ENCODE data around the gene TAF12.
"Not testable (repeated sequence)": the region's sequence is repeated elsewhere in the genome, so short reads cannot be mapped to it uniquely, and the experiment has no call there.

The TAF12 gene, protein sequence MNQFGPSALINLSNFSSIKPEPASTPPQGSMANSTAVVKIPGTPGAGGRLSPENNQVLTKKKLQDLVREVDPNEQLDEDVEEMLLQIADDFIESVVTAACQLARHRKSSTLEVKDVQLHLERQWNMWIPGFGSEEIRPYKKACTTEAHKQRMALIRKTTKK

DNA sequence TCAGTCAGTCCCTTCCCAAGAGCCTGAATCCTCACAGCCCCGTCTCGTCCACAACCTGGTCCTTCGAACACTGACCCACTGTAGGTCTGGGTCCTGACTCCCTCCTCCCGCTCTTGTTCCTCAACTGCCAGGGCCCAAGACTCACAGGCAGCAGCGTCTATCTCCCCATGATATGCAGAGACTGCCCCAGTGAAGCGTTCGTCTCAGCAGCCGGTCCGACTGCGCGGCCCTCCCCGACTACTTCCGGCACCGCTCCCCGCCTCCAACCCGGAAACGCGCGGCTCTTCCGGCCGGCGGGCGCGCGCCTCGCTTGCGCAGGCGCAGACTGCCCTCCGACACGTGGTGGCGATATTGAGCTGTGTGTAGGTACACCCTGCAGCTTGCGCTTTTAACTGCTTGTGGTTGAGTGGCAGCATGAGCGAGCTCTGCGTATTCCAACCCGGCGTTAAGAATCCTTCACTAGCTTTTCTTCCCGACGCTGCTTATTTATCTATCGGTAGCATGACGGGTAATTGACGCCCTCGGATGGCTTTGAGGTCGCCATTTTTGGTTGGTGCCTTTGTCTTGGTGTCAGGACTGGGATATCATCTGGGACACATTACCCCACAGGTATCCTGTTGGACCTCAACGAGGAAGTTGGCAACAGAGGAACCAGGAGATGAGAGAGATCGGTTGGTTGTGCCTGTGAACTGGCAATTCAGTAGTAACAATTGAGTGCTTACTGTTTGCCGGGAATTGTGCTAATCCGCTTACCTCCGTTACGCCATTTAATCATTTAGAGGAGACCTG lies at the start of gene TAF12:
TAF12 (minus strand) TSS at position 221 of the 789 bp plus-strand sequence. CDS start 20,986 bp downstream, outside the sequence.
- peaks cover 20 to 21% of the 10 kb centered on the region in 2 donors for H3K4me1 ChIP-seq (ENCODE audit: control insufficient read depth in 2 of 2, insufficient read depth in 2 of 2, low read length in 2 of 2)

DNA sequence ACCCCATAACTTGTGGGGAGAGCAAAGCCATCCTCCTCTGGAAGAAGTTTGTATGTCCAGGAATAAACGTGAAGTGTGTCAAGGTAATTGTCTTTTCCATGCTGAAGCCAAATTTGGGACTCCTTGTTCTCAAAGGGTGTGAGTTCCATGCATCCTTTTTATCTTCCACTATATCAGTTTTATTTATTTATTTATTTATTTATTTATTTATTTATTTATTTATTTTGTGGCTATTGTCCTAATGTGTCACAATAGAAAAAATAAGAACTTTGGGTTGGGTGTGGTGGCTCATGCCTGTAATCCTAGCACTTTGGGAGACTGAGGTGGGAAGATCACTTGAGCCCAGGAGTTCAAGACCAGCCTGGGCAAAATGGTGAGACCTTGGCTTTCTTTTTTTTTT lies 48.8 kb upstream of the TAF12 start:
- not testable (repeated sequence) for H3K9me3 ChIP-seq (ENCODE audit: control insufficient read depth in 2 of 2, low read length in 2 of 2); H3K27ac ChIP-seq (ENCODE audit: low read depth in 2 of 2, low read length in 2 of 2); H3K27me3 ChIP-seq (ENCODE audit: control insufficient read depth in 2 of 2, insufficient read depth in 2 of 2, low read length in 2 of 2); H3K4me1 ChIP-seq (ENCODE audit: control insufficient read depth in 2 of 2, insufficient read depth in 2 of 2, low read length in 2 of 2); H3K4me3 ChIP-seq (ENCODE audit: low read length in 2 of 2); H3K9ac ChIP-seq (ENCODE audit: low read depth in 1 of 2, low read length in 2 of 2)
- H3K36me3 ChIP-seq (ENCODE audit: control insufficient read depth in 2 of 2, insufficient read depth in 2 of 2, low read length in 2 of 2) = peaks cover 17 to 18% of the 10 kb centered on the region in 2 donors

More for the DNA sequence above, at the start of gene TAF12:
- H3K9me3 ChIP-seq (ENCODE audit: control insufficient read depth in 2 of 2, low read length in 2 of 2) = no peaks in the 10 kb centered on the region
- H3K9ac ChIP-seq (ENCODE audit: low read depth in 1 of 2, low read length in 2 of 2) = peak within 1 kb of the TSS; percentile 98 to 99
- H3K4me3 ChIP-seq (ENCODE audit: low read length in 2 of 2) = peak within 1 kb of the TSS; percentile 76 to 100
- H3K27me3 ChIP-seq (ENCODE audit: control insufficient read depth in 2 of 2, insufficient read depth in 2 of 2, low read length in 2 of 2) = no peaks in the 10 kb centered on the region
- no peaks in the 10 kb centered on the region for H3K36me3 ChIP-seq (ENCODE audit: control insufficient read depth in 2 of 2, insufficient read depth in 2 of 2, low read length in 2 of 2)
- peak within 1 kb of the TSS; percentile 88 to 94 for H3K27ac ChIP-seq (ENCODE audit: low read depth in 2 of 2, low read length in 2 of 2)

DNA sequence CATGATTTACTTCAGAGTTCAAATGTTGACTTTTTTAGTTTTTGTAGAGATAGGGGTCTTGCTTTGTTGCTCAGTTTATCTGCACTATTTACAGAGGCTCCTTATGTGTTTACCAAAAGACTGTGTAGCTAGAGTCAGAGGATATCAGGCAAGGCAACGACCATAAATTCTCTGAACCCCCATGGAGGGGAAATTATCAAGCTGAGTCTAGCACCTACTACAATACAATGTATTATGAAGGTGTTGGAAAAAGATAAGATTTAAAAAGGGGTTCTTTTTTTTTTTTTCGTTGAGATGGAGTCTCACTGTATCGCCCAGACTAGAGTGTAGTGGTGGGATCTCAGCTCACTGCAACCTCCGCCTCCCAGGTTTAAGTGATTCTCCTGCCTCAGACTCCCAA lies 42.1 kb upstream of the TAF12 start:
- H3K4me1 ChIP-seq (ENCODE audit: control insufficient read depth in 2 of 2, insufficient read depth in 2 of 2, low read length in 2 of 2) = no peaks in the 10 kb centered on the region
- no peak overlapping the region for H3K4me3 ChIP-seq (ENCODE audit: low read length in 2 of 2)

DNA sequence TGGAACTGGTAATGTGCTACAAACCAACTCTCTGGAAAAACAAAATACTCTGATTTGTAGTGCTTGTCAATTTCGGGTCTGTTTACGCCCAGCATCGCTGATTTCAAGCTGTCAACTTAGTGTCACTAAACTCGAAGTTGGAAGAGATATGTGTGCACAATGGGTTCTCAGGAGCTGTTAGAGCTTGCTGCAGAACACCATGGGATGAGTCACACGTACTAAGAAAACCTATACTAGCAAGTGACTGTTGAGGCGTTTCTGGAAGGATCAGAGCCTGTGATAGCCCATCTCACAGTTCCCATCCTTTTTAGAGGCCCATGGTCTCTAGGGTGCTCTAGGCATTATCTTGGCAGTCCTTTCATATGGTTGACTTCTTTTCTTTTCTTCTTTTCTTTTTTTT lies 40.0 kb upstream of the TAF12 start:
- no peak overlapping the region for H3K27ac ChIP-seq (ENCODE audit: low read depth in 2 of 2, low read length in 2 of 2)
- H3K9me3 ChIP-seq (ENCODE audit: control insufficient read depth in 2 of 2, low read length in 2 of 2) = no peaks in the 10 kb centered on the region
- H3K4me3 ChIP-seq (ENCODE audit: low read length in 2 of 2) = no peak overlapping the region
- no peaks in the 10 kb centered on the region for H3K4me1 ChIP-seq (ENCODE audit: control insufficient read depth in 2 of 2, insufficient read depth in 2 of 2, low read length in 2 of 2)
- no peaks in the 10 kb centered on the region for H3K27me3 ChIP-seq (ENCODE audit: control insufficient read depth in 2 of 2, insufficient read depth in 2 of 2, low read length in 2 of 2)
- no peak overlapping the region for H3K9ac ChIP-seq (ENCODE audit: low read depth in 1 of 2, low read length in 2 of 2)
- H3K36me3 ChIP-seq (ENCODE audit: control insufficient read depth in 2 of 2, insufficient read depth in 2 of 2, low read length in 2 of 2) = peaks cover 3 to 19% of the 10 kb centered on the region in 2 donors

More for the DNA sequence above, 42.1 kb upstream of the TAF12 start:
- H3K27me3 ChIP-seq (ENCODE audit: control insufficient read depth in 2 of 2, insufficient read depth in 2 of 2, low read length in 2 of 2) = no peaks in the 10 kb centered on the region
- peaks cover 6 to 19% of the 10 kb centered on the region in 2 donors for H3K36me3 ChIP-seq (ENCODE audit: control insufficient read depth in 2 of 2, insufficient read depth in 2 of 2, low read length in 2 of 2)
- H3K27ac ChIP-seq (ENCODE audit: low read depth in 2 of 2, low read length in 2 of 2) = no peak overlapping the region
- no peaks in the 10 kb centered on the region for H3K9me3 ChIP-seq (ENCODE audit: control insufficient read depth in 2 of 2, low read length in 2 of 2)
- no peak overlapping the region for H3K9ac ChIP-seq (ENCODE audit: low read depth in 1 of 2, low read length in 2 of 2)

DNA sequence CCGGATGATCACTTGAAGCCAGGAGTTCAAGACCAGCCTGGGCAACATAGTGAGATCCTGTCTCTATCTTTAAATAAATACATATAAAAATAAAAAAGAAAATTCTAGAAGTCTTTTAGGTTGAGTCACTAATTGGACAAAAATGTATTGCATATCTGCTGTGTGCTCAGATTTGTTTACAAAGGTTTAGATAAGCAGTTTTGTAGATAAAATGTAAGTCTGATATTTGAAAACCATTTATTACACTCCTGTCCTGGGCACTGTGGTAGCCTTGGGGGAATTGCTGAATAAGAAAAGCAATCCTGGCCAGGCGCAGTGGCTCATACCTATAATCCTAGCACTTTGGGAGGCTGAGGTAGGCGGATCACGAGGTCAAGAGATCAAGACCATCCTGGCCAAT lies 37.3 kb upstream of the TAF12 start:
- no peak overlapping the region for H3K9ac ChIP-seq (ENCODE audit: low read depth in 1 of 2, low read length in 2 of 2)
- H3K27ac ChIP-seq (ENCODE audit: low read depth in 2 of 2, low read length in 2 of 2) = no peak overlapping the region
- H3K9me3 ChIP-seq (ENCODE audit: control insufficient read depth in 2 of 2, low read length in 2 of 2) = no peaks in the 10 kb centered on the region
- no peaks in the 10 kb centered on the region for H3K27me3 ChIP-seq (ENCODE audit: control insufficient read depth in 2 of 2, insufficient read depth in 2 of 2, low read length in 2 of 2)
- no peaks in the 10 kb centered on the region for H3K4me1 ChIP-seq (ENCODE audit: control insufficient read depth in 2 of 2, insufficient read depth in 2 of 2, low read length in 2 of 2)
- H3K36me3 ChIP-seq (ENCODE audit: control insufficient read depth in 2 of 2, insufficient read depth in 2 of 2, low read length in 2 of 2) = peaks cover 0 to 14% of the 10 kb centered on the region in 2 donors
- no peak overlapping the region for H3K4me3 ChIP-seq (ENCODE audit: low read length in 2 of 2)

DNA sequence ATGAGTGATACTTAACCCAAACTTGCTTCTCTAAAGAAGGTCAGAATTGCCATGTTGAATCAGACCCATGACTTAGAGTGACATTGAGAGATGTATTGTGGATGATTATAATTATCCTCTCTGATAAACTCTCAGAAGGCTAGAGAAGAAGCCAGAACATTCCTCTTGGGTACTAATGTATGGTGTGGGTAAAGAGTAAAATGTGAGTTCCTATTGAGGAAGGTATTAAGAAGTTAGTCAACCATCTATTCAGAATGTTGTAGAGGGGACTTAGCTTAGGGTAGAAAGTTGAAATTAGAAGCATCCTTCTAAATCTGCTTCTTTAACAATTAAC lies 33.0 kb upstream of the TAF12 start:
- Histone ChIP-seq H3K9ac (ENCODE audit: low read depth in 1 of 2, low read length in 2 of 2) (no peak overlapping the region), H3K27me3 (ENCODE audit: control insufficient read depth in 2 of 2, insufficient read depth in 2 of 2, low read length in 2 of 2) (no peaks in the 10 kb centered on the region), H3K9me3 (ENCODE audit: control insufficient read depth in 2 of 2, low read length in 2 of 2) (no peaks in the 10 kb centered on the region), H3K4me3 (ENCODE audit: low read length in 2 of 2) (no peak overlapping the region), H3K4me1 (ENCODE audit: control insufficient read depth in 2 of 2, insufficient read depth in 2 of 2, low read length in 2 of 2) (no peaks in the 10 kb centered on the region), H3K36me3 (ENCODE audit: control insufficient read depth in 2 of 2, insufficient read depth in 2 of 2, low read length in 2 of 2) (no peaks in the 10 kb centered on the region), H3K27ac (ENCODE audit: low read depth in 2 of 2, low read length in 2 of 2) (no peak overlapping the region)

DNA sequence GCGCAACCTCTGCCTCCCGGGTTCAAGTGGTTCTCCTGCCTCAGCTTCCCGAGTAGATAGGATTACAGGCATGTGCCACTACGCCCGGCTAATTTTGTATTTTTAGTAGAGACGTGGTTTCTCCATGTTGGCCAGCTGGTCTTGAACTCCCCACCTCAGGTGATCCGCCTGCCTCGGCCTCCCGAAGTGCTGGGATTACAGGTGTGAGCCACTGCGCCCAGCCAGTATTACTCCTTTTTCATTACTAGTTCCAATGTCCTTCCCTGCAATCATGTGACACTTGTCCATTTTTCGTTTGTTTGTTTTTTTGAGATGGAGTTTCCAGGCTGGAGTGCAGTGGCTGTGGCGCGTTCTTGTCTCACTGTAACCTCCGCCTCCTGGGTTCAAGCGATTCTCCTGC lies 30.1 kb upstream of the TAF12 start:
- H3K27ac ChIP-seq (ENCODE audit: low read depth in 2 of 2, low read length in 2 of 2); H3K4me1 ChIP-seq (ENCODE audit: control insufficient read depth in 2 of 2, insufficient read depth in 2 of 2, low read length in 2 of 2); H3K9me3 ChIP-seq (ENCODE audit: control insufficient read depth in 2 of 2, low read length in 2 of 2); H3K27me3 ChIP-seq (ENCODE audit: control insufficient read depth in 2 of 2, insufficient read depth in 2 of 2, low read length in 2 of 2); H3K9ac ChIP-seq (ENCODE audit: low read depth in 1 of 2, low read length in 2 of 2); H3K36me3 ChIP-seq (ENCODE audit: control insufficient read depth in 2 of 2, insufficient read depth in 2 of 2, low read length in 2 of 2); H3K4me3 ChIP-seq (ENCODE audit: low read length in 2 of 2): not testable (repeated sequence)

DNA sequence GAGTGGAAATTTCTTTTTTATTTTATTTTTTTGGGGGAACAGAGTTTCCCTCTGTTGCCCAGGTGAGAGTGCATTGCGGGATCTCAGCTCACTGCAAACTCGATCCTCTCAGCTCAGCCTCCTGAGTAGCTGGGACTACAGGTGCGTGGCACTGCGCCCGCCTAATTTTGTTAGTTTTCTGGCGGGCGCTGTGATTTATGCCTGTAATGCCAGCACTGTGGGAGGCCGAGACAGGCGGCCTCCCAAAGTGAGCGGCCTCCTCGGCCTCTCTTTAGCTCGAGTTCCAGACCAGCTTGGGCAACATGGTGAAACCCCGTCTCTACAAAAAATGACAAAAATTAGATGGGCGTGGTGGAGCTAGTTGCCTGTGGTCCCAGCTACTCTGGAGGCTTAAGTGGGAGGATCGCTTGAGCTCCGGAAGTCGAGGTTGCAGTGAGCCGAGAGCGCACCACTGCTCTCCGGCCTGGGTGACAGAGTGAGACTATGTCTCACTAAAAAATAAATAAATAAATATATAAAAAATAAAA lies 28.4 kb upstream of the TAF12 start:
- Histone ChIP-seq H3K9me3 (ENCODE audit: control insufficient read depth in 2 of 2, low read length in 2 of 2) (no peaks in the 10 kb centered on the region), H3K4me3 (ENCODE audit: low read length in 2 of 2) (no peak overlapping the region)

DNA sequence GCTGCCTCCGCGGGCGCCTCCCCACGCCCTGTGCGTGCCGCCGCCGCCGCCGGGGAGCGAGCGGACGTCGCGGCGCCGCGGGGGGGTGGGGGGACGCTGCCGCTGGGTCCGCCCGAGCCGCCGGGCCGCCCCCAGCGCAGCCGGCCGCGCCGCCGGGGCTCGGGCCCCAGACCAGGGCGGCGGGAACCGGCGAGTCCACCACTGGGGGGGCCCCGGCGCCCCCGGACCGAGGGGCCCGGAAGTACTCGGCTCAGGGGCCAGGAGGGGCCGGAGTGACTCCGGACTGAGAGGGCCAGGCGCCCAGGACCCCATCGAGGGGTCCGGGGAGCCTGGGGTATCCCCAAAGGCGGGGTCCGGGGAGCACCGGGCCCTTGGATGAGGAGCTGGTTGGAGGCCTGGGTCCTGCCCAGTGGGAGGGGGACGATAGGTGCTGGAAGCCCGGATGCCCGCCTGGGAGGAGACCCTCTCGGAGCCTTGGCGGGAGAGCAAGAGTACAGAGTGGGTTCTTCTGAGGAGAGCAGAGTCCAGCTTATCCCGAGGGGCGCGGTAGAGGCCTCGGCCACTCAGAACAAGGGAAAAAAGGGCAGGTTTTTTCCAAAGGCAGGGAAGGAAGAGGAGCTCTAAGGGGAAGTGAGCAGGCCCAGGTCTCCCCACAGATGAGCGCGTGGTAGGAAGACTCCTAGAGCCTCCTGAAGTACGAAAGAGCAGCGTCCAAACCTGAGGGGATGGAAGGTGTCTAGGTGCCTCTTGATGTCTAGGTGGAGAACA lies 26.3 kb upstream of the TAF12 start:
- no peaks in the 10 kb centered on the region for H3K36me3 ChIP-seq (ENCODE audit: control insufficient read depth in 2 of 2, insufficient read depth in 2 of 2, low read length in 2 of 2)
- H3K9ac ChIP-seq (ENCODE audit: low read depth in 1 of 2, low read length in 2 of 2) = peak overlapping the region; percentile 96 to 97

More for the DNA sequence above, 28.4 kb upstream of the TAF12 start:
- Histone ChIP-seq H3K27me3 (ENCODE audit: control insufficient read depth in 2 of 2, insufficient read depth in 2 of 2, low read length in 2 of 2) (no peaks in the 10 kb centered on the region), H3K27ac (ENCODE audit: low read depth in 2 of 2, low read length in 2 of 2) (no peak overlapping the region), H3K4me1 (ENCODE audit: control insufficient read depth in 2 of 2, insufficient read depth in 2 of 2, low read length in 2 of 2) (peaks cover 9 to 11% of the 10 kb centered on the region in 2 donors), H3K9ac (ENCODE audit: low read depth in 1 of 2, low read length in 2 of 2) (no peak overlapping the region), H3K36me3 (ENCODE audit: control insufficient read depth in 2 of 2, insufficient read depth in 2 of 2, low read length in 2 of 2) (no peaks in the 10 kb centered on the region)

More for the DNA sequence above, 26.3 kb upstream of the TAF12 start:
- Histone ChIP-seq H3K4me1 (ENCODE audit: control insufficient read depth in 2 of 2, insufficient read depth in 2 of 2, low read length in 2 of 2) (peaks cover 9 to 11% of the 10 kb centered on the region in 2 donors), H3K27ac (ENCODE audit: low read depth in 2 of 2, low read length in 2 of 2) (peak overlapping the region; percentile 93 to 96), H3K4me3 (ENCODE audit: low read length in 2 of 2) (peak overlapping the region; percentile 63 to 90), H3K9me3 (ENCODE audit: control insufficient read depth in 2 of 2, low read length in 2 of 2) (no peaks in the 10 kb centered on the region), H3K27me3 (ENCODE audit: control insufficient read depth in 2 of 2, insufficient read depth in 2 of 2, low read length in 2 of 2) (no peaks in the 10 kb centered on the region)
